SKM-1 (cell line): ENCODE measurements around the gene SPNS1.
"Not testable (repeated sequence)": the region's sequence is repeated elsewhere in the genome, so short reads cannot be mapped to it uniquely, and the experiment has no call there.

Experiments
- DNase-seq: peaks from one replicate; lab custom pipeline; 2025; ENCODE audit not compliant: unreplicated experiment; lab: John Stamatoyannopoulos, UW

SPNS1 gene, protein sequence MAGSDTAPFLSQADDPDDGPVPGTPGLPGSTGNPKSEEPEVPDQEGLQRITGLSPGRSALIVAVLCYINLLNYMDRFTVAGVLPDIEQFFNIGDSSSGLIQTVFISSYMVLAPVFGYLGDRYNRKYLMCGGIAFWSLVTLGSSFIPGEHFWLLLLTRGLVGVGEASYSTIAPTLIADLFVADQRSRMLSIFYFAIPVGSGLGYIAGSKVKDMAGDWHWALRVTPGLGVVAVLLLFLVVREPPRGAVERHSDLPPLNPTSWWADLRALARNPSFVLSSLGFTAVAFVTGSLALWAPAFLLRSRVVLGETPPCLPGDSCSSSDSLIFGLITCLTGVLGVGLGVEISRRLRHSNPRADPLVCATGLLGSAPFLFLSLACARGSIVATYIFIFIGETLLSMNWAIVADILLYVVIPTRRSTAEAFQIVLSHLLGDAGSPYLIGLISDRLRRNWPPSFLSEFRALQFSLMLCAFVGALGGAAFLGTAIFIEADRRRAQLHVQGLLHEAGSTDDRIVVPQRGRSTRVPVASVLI

DNA sequence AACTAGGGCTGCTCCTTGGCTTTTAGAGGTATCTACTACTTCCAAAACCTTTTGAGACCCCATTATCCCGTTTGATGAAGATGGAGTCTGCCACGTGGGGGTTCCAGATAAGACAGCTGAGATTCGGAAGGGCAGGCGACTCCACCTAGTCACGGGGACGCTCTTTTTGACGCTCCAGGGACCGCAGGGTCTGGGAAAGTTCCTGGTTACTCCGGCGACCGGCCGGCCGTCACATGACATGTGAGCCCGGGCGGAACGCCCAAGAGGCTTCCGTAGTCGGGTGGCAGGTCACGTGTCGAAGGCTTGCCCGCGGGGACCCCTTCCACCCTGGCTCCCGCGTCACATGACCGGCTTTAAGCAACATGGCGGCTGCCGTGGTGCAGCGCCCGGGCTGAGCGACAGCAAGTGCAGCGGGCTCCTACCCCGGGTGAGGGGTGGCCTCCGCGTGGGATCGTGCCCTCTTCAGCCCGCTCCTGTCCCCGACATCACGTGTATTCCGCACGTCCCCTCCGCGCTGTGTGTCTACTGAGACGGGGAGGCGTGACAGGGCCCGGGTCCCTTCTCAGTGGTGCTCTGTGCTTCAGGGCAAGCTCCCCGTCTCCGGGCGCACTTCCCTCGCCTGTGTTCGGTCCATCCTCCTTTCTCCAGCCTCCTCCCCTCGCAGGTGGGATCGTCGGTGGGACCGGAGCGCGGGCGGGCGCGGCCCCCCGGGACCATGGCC, at the start of gene SPNS1:
TSS of gene SPNS1 (plus strand) at position 342 of the 721 bp plus-strand sequence. CDS start at position 716, 374 bp downstream.
- peak; percentile 69 for DNase-seq

DNA sequence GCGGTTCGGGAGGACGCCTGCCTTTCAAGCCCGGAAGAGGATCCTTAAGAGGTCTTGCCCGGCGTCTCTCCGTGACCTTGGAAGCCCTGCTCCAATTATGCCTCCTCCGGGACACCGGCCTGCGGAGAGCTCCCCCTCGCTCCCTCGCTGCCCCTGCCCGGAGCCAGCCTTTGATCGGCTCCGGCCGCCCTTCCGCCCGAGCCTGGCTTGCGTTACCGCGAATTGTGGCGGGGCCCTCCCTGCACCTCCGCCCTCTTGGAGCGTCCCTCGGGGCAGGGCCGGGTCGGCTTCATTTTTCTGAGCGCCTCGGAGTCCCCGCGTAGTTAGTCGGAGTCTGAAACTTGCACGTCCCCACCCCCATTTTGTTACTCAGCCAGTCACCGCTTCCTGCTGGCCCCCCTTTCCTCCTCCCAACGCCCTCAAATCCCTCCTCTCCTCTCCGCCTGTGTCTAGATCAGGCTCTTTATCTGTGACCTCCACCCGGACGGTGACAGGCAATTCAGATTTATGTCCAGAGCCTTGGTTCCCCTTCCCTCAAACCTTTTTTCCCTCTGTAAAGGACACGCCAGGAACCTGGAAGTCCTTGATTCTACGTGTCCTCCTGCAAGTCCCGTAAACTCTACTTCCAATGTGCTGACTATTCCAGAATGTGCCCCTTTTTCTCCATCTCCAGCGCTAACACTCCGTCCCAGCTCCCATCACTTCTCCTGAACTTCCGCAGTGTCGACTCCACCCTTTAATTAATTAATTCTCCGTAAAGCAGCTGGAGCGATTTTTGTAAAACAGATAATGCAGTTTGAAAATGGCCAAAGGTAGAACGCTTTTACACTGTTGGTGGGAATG, 49.0 kb upstream of the SPNS1 start:
- DNase-seq, result peak; percentile 72

DNA sequence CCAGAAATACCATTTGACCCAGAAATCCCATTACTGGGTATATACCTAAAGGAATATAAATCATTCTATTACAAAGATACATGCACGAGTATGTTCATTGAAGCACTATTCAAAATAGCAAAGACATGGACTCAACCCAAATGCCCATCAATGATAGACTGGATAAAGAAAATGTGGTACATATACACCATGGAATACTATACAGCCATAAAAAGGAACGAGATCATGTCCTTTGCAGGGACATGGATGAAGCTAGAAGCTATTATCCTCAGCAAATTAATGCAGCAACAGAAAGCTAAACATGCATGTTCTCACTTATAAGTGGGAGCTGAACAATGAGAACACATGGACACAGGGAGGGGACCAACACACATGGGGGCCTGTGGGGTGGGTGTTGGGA, 48.3 kb upstream of the SPNS1 start:
- DNase-seq, result not testable (repeated sequence)

DNA sequence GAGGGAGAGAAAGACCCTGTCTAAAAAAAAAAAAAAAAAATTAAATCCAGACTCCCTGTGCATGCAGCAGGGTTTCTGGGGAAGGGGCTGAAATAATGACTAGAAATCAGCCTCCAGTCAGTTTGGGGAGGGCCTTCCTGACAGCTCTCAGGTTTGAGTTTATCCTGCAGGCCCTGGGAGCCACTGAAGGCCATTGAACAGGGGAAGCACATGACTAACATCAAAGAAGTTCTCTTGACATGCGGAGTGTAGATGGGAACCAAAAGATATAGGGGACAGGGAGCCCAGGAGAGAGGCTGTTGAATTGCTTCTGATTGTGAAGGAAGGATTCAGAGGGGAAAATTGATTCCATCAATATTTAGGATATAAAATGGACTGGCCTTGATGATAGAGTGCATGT, 46.8 kb upstream of the SPNS1 start:
- no peak for DNase-seq

DNA sequence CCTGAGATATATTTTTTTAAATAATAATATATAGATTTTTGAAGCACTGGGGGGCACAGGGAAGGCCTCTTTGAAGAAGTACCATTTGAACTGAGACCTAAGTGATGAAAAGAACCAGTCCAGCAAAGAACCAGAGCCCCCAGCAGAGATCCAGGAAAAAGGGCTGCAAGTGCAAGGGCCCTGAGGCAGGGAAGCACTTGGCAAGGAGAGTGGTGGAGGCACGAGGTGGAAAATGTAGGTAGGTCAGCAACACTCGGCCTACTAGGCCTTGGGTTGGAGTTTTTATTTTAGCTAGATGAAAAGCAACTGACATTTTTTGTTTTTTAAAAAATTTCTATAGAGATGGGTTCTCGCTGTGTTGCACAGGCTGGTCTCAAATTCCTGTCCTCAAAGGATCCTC, 44.4 kb upstream of the SPNS1 start:
- no peak for DNase-seq

DNA sequence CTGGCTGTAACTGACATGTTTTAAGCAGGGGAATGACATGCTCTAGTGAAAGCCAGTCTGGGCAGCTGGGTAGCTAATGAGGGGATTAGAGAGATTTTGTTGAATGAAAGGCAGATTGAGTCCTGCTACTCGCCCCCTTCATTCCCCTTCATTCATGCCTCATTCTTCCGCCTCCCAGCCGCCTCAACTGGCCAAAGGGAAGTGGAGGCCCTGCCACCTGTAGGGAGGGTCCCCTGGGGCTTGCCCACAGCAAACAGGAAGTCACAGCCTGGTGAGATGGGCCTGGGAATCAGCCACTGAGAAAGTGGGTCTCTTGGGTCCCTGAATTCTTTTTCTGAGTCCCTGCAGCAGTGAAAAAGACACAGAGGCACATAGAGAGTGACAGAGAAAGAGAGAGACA, 43.9 kb upstream of the SPNS1 start:
- no peak for DNase-seq

DNA sequence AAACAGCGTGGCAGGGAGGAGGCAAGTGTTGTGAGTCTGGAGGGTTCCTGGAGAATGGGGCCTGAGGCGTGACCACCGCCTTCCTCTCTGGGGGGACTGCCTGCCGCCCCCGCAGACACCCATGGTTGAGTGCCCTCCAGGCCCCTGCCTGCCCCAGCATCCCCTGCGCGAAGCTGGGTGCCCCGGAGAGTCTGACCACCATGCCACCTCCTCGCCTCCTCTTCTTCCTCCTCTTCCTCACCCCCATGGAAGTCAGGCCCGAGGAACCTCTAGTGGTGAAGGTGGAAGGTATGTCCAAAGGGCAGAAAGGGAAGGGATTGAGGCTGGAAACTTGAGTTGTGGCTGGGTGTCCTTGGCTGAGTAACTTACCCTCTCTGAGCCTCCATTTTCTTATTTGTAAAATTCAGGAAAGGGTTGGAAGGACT, 42.8 kb upstream of the SPNS1 start, which contains the start of gene CD19:
TSS of gene CD19 (plus strand) at position 171 of the 425 bp plus-strand sequence. CDS start at position 201, 30 bp downstream.
- no peak for DNase-seq

DNA sequence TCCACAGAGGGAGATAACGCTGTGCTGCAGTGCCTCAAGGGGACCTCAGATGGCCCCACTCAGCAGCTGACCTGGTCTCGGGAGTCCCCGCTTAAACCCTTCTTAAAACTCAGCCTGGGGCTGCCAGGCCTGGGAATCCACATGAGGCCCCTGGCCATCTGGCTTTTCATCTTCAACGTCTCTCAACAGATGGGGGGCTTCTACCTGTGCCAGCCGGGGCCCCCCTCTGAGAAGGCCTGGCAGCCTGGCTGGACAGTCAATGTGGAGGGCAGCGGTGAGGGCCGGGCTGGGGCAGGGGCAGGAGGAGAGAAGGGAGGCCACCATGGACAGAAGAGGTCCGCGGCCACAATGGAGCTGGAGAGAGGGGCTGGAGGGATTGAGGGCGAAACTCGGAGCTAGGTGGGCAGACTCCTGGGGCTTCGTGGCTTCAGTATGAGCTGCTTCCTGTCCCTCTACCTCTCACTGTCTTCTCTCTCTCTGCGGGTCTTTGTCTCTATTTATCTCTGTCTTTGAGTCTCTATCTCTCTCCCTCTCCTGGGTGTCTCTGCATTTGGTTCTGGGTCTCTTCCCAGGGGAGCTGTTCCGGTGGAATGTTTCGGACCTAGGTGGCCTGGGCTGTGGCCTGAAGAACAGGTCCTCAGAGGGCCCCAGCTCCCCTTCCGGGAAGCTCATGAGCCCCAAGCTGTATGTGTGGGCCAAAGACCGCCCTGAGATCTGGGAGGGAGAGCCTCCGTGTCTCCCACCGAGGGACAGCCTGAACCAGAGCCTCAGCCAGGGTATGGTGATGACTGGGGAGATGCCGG, 42.0 kb upstream of the SPNS1 start:
- no peak for DNase-seq

DNA sequence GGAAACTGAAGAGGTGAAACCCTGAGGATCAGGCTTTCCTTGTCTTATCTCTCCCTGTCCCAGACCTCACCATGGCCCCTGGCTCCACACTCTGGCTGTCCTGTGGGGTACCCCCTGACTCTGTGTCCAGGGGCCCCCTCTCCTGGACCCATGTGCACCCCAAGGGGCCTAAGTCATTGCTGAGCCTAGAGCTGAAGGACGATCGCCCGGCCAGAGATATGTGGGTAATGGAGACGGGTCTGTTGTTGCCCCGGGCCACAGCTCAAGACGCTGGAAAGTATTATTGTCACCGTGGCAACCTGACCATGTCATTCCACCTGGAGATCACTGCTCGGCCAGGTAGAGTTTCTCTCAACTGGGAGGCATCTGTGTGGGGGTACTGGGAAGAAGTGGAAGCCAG, 41.4 kb upstream of the SPNS1 start:
- DNase-seq, result no peak

DNA sequence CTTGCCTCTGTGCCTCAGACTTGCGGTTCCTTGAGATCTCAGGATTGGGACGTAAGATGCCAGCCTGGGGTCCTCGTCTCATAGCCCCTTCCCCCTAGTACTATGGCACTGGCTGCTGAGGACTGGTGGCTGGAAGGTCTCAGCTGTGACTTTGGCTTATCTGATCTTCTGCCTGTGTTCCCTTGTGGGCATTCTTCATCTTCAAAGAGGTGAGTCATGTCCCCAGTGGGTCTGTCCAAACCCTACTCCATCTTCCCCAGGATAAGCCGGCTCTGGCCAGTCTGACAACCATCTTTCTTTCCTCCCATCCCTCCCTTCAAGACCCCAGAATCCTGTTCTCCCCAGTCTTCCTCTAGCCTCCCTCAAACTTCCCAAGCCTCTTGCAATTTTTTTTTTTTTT, 39.2 kb upstream of the SPNS1 start:
- no peak for DNase-seq

DNA sequence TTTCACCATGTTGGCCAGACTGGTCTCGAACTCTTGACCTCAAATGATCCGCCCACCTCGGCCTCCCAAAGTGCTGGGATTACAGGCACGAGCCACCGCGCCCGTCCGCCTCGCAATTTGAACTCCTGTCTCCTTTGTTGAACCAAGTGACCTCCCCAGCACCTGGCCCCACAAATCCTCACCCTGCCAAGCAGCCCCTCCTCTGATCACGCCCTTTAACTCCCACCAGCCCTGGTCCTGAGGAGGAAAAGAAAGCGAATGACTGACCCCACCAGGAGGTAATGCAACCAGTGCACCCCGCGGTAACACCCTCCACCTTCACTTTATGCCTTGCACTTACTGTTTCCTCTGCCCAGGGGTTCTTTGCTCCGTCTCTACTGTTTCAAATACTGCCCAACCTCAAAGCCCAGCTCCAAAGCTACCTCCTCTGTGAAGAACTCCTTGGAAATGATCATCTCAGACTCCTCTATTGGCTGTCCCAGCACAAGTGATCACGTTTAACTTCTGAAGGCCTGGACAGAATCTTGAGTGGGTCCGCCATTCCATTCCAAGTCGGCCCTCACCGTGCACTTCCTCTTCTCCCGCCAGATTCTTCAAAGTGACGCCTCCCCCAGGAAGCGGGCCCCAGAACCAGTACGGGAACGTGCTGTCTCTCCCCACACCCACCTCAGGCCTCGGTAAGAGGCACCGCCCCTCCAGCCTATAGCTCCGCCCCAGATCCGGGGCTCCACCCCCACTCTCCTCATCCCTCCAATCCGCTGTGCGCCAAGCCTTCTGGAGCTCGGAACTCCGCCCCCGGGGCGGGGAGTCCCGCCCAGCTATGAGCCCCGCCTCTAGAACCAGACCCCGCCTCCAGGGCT, 38.4 kb upstream of the SPNS1 start:
- peak; percentile 94 for DNase-seq

DNA sequence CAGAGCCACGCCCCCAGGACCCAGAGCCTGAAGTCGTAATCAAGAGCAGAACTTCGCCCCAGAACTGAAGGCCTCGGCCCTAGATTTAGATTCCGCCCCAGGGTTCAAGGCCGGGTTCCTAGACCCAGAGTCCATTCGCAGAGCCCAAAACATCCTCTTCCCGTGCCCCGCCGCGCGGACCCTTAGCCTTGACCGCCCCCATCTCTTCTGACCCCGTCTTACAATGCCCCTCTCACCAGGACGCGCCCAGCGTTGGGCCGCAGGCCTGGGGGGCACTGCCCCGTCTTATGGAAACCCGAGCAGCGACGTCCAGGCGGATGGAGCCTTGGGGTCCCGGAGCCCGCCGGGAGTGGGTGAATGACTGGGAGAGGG, 37.8 kb upstream of the SPNS1 start:
- DNase-seq, result no peak

DNA sequence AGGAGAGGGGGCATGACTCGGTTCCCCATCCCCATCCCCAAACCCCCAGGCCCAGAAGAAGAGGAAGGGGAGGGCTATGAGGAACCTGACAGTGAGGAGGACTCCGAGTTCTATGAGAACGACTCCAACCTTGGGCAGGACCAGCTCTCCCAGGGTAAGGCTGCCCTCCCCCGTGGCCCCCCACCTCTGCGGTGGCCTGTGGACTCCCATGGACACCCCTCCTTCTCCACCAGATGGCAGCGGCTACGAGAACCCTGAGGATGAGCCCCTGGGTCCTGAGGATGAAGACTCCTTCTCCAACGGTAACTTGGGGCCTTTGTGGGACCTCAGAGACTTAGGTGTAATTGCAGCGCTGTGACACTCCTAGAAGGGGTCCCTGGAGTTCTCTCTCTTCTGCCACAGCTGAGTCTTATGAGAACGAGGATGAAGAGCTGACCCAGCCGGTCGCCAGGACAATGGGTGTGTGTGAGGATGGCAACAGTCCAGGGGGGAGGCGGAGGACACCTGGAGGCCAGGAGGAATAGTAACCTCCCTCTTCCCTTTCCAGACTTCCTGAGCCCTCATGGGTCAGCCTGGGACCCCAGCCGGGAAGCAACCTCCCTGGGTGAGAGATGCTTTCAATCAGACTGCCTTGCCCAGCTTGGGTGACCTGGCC, 37.2 kb upstream of the SPNS1 start:
- DNase-seq, result no peak

DNA sequence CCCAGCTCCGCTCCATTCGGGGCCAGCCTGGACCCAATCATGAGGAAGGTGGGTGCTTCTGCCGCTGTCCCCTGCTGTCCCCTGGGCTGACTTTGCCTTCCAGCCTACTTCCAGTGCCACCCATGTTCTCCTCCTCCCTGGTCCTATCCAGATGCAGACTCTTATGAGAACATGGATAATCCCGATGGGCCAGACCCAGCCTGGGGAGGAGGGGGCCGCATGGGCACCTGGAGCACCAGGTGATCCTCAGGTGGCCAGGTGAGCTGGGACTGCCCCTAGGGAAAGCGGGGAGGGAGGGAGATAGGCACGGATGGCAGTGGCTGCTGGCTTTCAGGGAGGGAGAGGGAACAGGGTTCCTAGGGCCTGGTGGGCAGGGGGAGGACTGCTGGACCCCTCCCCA, 35.9 kb upstream of the SPNS1 start:
- no peak for DNase-seq

DNA sequence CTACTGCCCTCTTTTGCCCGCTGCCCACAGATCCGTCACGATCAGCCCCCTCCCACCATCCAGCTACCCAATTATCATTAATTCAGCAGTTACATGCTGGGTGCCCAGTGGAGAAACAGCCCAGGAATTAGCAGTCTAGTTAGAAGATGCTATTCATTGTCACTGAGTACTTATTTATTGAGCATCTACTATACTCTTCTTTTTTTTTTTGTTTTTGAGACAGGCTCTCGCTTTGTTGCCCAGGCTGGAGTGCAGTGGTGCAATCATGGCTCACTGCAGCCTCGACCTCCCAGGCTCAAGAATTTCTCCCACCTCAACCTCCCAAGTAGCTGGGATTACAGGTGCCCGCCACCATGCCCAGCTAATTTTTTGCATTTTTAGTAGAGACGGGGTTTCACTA, 34.8 kb upstream of the SPNS1 start:
- DNase-seq, result not testable (repeated sequence)

DNA sequence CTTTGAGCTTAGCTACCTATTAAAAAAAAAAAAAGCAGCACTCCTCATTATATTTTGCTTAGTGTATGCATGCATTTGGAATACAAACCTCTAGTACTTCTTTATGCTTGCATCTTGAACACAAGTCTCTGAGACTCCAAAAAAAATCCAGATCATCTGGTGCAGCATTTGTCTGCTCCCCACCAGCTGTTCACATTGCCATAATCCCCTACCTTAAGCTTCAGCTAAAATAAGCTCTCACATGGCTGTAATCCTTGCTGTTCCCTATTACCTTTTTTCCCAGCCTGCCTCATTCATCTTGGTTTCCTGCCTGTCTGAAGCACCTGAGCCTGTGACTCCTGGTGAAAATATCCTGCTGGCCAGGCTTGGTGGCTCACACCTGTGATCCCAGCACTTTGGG, 31.3 kb upstream of the SPNS1 start:
- DNase-seq, result no peak

DNA sequence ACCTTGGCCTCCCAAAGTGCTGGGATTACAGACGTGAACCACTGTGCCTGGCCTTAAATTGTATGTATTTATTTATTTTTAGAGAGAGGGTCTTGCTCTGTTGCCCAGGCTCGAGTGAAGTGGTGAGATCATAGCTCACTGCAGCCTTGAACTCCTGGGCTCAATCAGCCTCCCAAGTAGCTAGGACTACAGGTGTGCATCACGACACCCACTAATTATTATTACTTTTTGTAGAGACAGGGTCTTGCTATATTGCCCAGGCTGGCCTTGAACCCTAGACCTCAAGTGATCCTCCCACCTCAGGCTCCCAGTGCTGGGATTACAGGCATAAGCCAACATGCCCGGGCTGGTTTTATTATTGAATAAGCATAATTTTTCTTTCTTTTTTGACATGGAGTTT, 27.9 kb upstream of the SPNS1 start:
- no peak for DNase-seq

DNA sequence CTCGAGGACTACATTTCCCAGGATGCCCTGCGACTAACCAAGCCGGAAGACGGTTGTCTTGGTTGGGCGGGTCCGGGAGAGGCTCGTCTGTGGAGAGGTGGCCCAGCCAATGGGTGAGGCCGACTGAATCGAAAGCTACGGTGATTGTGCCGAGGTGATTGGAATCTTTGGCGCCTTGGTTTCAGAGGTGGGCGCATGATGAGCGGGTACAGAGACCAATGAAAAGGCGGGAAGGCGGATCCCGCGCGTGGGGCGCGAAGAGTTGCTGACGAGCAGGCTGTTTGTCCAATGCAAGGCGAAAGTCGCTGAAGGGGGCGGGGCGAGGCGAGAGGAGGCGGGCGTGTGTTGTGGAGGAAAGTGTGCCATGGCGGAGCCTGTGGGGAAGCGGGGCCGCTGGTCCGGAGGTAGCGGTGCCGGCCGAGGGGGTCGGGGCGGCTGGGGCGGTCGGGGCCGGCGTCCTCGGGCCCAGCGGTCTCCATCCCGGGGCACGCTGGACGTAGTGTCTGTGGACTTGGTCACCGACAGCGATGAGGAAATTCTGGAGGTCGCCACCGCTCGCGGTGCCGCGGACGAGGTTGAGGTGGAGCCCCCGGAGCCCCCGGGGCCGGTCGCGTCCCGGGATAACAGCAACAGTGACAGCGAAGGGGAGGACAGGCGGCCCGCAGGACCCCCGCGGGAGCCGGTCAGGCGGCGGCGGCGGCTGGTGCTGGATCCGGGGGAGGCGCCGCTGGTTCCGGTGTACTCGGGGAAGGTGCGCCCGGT, 23.7 kb upstream of the SPNS1 start, which contains the start of gene NFATC2IP:
TSS of gene NFATC2IP (plus strand) at position 290 of the 762 bp plus-strand sequence. CDS start at position 365, 75 bp downstream.
- DNase-seq, result peak; percentile 99
